BLaER1 treated with 17β-estradiol and CSF1 and Interleukin-3, amounts not matched to agents 10 nM and 100 nM (cell line): ENCODE results near the gene KIN.

Source experiments
- H3K27ac ChIP-seq, 11 experiments: shearing (Covaris generic); formaldehyde crosslinking; 2 replicates each; pipeline ENCODE4 v1.8.1; 2022
- H3K27me3 ChIP-seq, 11 experiments: shearing (Covaris generic); formaldehyde crosslinking; 2 replicates each; pipeline ENCODE4 v1.8.1; 2022
- H3K36me3 ChIP-seq, 11 experiments: shearing (Covaris generic); formaldehyde crosslinking; 2 replicates each; pipeline ENCODE4 v1.8.1; 2022
- H3K4me1 ChIP-seq, 10 experiments: shearing (Covaris generic); formaldehyde crosslinking; 2 replicates each; pipeline ENCODE4 v1.8.1; 2022
- H3K4me2 ChIP-seq, 11 experiments: shearing (Covaris generic); formaldehyde crosslinking; 2 replicates each; pipeline ENCODE4 v1.8.1; 2022
- H3K4me3 ChIP-seq, 10 experiments: shearing (Covaris generic); formaldehyde crosslinking; 2 replicates each; pipeline ENCODE4 v1.8.1; 2022
- H3K9ac ChIP-seq, 11 experiments: shearing (Covaris generic); formaldehyde crosslinking; 2 replicates each; pipeline ENCODE4 v1.8.1; 2022
- H3K9me3 ChIP-seq, 11 experiments: shearing (Covaris generic); formaldehyde crosslinking; replicated peaks in 1 of 11; 2 replicates each; pipeline ENCODE4 v1.8.1; 2022
- H4K20me1 ChIP-seq, 11 experiments: shearing (Covaris generic); formaldehyde crosslinking; 2 replicates each; pipeline ENCODE4 v1.8.1; 2022
- Cebpa-rat ChIP-seq, 11 experiments: shearing (Covaris generic); IDR thresholded peaks; 2 replicates each; pipeline ENCODE4 v1.8.1; 2022

The KIN gene

GRCh38 chr10:7707102-7707501 lies 80.7 kb downstream of the KIN start:
- Histone ChIP-seq H3K4me2 (no peak overlapping the region), H3K9me3 (0 out of 22 replicates have a peak, but pooled peaks cover 0 to 8% (median 0%) of the 10 kb centered on the region in 11 experiments), H3K27ac (no peak overlapping the region), H3K27me3 (no peaks in the 10 kb centered on the region), H3K4me3 (no peak overlapping the region), H3K9ac (no peak overlapping the region), H3K36me3 (no peaks in the 10 kb centered on the region), H3K4me1 (peaks cover 0 to 4% (median 0%) of the 10 kb centered on the region in 10 experiments; a peak in 1 of 20 replicates), H4K20me1 (no peaks in the 10 kb centered on the region)
- TF ChIP-seq Cebpa-rat (IDR thresholded peaks at IDR 0.05), result no peak

GRCh38 chr10:7706534-7707073 lies 81.2 kb downstream of the KIN start:
- Histone ChIP-seq H3K36me3 (no peaks in the 10 kb centered on the region), H3K4me2 (no peak overlapping the region), H3K27me3 (no peaks in the 10 kb centered on the region), H4K20me1 (no peaks in the 10 kb centered on the region), H3K4me1 (peaks cover 0 to 7% (median 0%) of the 10 kb centered on the region in 10 experiments; a peak in 1 of 20 replicates), H3K27ac (no peak overlapping the region), H3K9me3 (0 out of 22 replicates have a peak, but pooled peaks cover 0 to 6% (median 0%) of the 10 kb centered on the region in 11 experiments), H3K9ac (no peak overlapping the region), H3K4me3 (no peak overlapping the region)
- no peak for TF ChIP-seq Cebpa-rat (IDR thresholded peaks at IDR 0.05)

GRCh38 chr10:7705341-7705740 lies 82.5 kb downstream of the KIN start:
- Histone ChIP-seq H3K4me2 (no peak overlapping the region), H3K4me1 (peaks cover 0 to 7% (median 0%) of the 10 kb centered on the region in 10 experiments; a peak in 1 of 20 replicates), H3K9me3 (no peaks in the 10 kb centered on the region), H3K36me3 (no peaks in the 10 kb centered on the region), H3K27me3 (no peaks in the 10 kb centered on the region), H4K20me1 (no peaks in the 10 kb centered on the region), H3K27ac (no peak overlapping the region), H3K4me3 (no peak overlapping the region), H3K9ac (no peak overlapping the region)
- no peak for TF ChIP-seq Cebpa-rat (IDR thresholded peaks at IDR 0.05)

- H3K9ac ChIP-seq, result no peak overlapping the region
- no peaks in the 10 kb centered on the region for H3K9me3 ChIP-seq
- H3K27ac ChIP-seq, result no peak overlapping the region
- no peak overlapping the region for H3K4me2 ChIP-seq
- no peaks in the 10 kb centered on the region for H4K20me1 ChIP-seq
- H3K4me1 ChIP-seq, result peaks cover 0 to 7% (median 0%) of the 10 kb centered on the region in 10 experiments; a peak in 1 of 20 replicates
- no peak for TF ChIP-seq Cebpa-rat (IDR thresholded peaks at IDR 0.05)
- H3K27me3 ChIP-seq, result no peaks in the 10 kb centered on the region
- no peaks in the 10 kb centered on the region for H3K36me3 ChIP-seq
- H3K4me3 ChIP-seq, result no peak overlapping the region
Measured at GRCh38 chr10:7704071-7705016, 83.4 kb downstream of the KIN start.

GRCh38 chr10:7703140-7703539 lies 84.7 kb downstream of the KIN start, which contains the start of gene ITIH2:
Gene ITIH2, plus strand, starts transcription at chr10:7703316. Its CDS starts 119 bp downstream, at chr10:7703435.
- Histone ChIP-seq H3K4me3 (no peak within 1 kb of the TSS), H3K4me2 (0 out of 22 replicates have a peak within 1 kb of the TSS, but pooled peaks of 1 of the 11 experiments have one; percentile 9), H3K27me3 (no peaks in the 10 kb centered on the region), H3K36me3 (no peaks in the 10 kb centered on the region), H3K27ac (no peak within 1 kb of the TSS), H3K9me3 (no peaks in the 10 kb centered on the region), H3K9ac (no peak within 1 kb of the TSS), H4K20me1 (no peaks in the 10 kb centered on the region), H3K4me1 (peaks cover 0 to 7% (median 0%) of the 10 kb centered on the region in 10 experiments; a peak in 1 of 20 replicates)
- no peak for TF ChIP-seq Cebpa-rat (IDR thresholded peaks at IDR 0.05)

GRCh38 chr10:7702288-7702812 lies 85.4 kb downstream of the KIN start:
- no peak for TF ChIP-seq Cebpa-rat (IDR thresholded peaks at IDR 0.05)
- no peak overlapping the region for H3K4me3 ChIP-seq

GRCh38 chr10:7701158-7701742 lies 86.5 kb downstream of the KIN start:
- peaks cover 0 to 7% (median 0%) of the 10 kb centered on the region in 10 experiments; a peak in 1 of 20 replicates for H3K4me1 ChIP-seq
- H3K9ac ChIP-seq, result no peak overlapping the region
- no peak overlapping the region for H3K4me3 ChIP-seq
- H3K27me3 ChIP-seq, result no peaks in the 10 kb centered on the region
- H3K9me3 ChIP-seq, result no peaks in the 10 kb centered on the region
- H3K27ac ChIP-seq, result no peak overlapping the region
- no peaks in the 10 kb centered on the region for H4K20me1 ChIP-seq
- H3K36me3 ChIP-seq, result no peaks in the 10 kb centered on the region
- no peak overlapping the region for H3K4me2 ChIP-seq
- TF ChIP-seq Cebpa-rat (IDR thresholded peaks at IDR 0.05), result no peak

More at GRCh38 chr10:7702288-7702812, 85.4 kb downstream of the KIN start:
- no peak overlapping the region for H3K9ac ChIP-seq
- H4K20me1 ChIP-seq, result no peaks in the 10 kb centered on the region
- no peaks in the 10 kb centered on the region for H3K9me3 ChIP-seq
- H3K27ac ChIP-seq, result no peak overlapping the region
- peaks cover 0 to 7% (median 0%) of the 10 kb centered on the region in 10 experiments; a peak in 1 of 20 replicates for H3K4me1 ChIP-seq
- H3K36me3 ChIP-seq, result no peaks in the 10 kb centered on the region
- H3K27me3 ChIP-seq, result no peaks in the 10 kb centered on the region
- 0 out of 22 replicates have a peak overlapping the region, but pooled peaks of 1 of the 11 experiments have one; percentile 9 for H3K4me2 ChIP-seq
